G401 (cell line): ENCODE results near the gene ERC2. TPM values are rescaled to one million over a fixed set of nuclear protein-coding genes. Genes with fewer than 3 reads are reported as not detected.
A peak's percentile ranks its signal among the peaks of the same experiment; 100 is the strongest.

ENCODE experiments used
- DNase-seq: peaks from one replicate; pipeline ENCODE4 v3.0.0-alpha.2; 2015; ENCODE audit warnings: low spot score
- in situ Hi-C: cut with HindIII; loops from 2 replicates; pipeline ENCODE4 v1.10.0; 2016; ENCODE audit warnings: low sequenced_read_pairs, mixed read lengths
- total RNA-seq: library from RNA; depleted of rRNA; stranded (reverse); fragments of >200 nt; shearing (Covaris generic); gene quantifications from 2 replicates; pipeline ENCODE4 v1.2.3, GENCODE V29; 2014

ERC2 gene
- total RNA-seq, 1 experiment from 2014 or later = 3.8 TPM

DNA sequence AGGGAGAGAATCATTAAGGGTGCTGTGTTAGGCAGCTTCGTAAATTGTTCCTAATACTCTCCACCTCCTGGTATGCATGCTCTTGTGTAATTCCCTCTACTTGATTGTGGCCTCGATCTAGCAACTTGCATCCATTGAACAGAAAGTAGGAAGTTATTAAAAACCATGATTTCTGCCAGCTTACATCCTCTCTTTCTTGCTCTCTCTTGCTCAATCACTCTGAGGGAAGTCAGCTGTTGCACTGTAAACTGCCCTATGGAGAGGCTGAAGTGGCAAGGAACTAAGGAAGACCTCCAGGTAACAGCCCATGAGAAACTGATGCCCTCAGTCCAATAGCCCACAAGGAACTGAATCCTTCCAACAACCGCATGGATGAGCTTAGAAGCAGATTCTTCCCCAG is 92.6 kb downstream of the ERC2 start:
- in situ Hi-C loops = no loop called here

DNA sequence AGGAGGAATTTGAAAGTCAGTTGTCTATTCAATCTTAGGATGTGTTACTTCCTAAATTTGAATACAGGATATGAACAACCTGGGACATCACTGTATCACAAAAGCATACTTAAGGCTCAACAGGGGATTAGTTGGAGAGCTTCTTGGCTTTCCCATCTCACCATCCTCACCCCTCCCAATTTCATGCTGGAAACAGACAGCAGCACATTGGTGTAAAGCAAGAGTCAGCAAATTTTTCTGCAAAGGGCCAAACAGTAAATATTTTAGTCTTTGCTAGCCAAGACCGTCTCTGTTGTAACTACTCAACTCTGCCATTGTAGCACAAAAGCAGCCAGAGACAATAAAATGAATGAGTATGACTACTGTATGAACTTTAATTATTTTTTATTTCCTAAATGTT is 94.9 kb downstream of the ERC2 start:
- DNase-seq = no peak

More for the DNA sequence above, 92.6 kb downstream of the ERC2 start:
- DNase-seq = no peak

DNA sequence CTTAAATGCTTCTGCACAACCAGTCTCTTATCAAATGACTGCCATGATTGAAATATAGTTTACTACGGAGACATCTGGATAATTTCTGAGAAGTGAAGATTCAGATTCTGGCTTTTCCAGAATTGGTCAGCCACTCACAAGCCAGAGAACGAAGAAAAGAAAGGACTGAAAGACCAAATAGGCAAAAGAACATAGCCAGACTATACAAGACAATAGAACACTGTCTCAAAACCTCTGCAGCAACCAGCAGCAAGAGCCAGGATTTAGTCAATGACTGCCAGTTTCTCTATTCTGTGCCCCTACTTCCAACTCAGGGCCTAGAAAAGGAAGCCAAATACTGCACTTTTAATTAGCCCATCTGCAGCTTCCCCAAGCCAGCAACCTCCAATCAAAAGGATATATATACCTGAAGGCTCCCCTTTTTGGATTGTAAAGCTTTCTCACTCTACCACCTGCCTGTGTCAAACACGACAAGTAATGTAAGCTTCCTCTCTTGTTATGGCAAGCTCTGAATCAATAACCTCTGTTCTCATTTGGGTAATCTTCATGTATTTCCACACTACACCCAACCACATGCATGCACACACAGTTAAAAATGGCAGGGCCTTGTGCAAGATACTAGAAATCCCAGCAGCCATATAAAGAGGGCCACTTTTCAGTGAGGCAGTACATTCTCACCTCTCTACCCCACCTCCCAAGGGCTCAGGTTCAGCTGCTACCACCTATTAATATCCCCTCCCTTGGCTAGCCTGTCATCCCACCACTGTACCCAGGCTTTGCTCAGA is 97.1 kb downstream of the ERC2 start:
- in situ Hi-C loops = no loop called here
- no peak for DNase-seq

More for the DNA sequence above, 94.9 kb downstream of the ERC2 start:
- in situ Hi-C loops = no loop called here

DNA sequence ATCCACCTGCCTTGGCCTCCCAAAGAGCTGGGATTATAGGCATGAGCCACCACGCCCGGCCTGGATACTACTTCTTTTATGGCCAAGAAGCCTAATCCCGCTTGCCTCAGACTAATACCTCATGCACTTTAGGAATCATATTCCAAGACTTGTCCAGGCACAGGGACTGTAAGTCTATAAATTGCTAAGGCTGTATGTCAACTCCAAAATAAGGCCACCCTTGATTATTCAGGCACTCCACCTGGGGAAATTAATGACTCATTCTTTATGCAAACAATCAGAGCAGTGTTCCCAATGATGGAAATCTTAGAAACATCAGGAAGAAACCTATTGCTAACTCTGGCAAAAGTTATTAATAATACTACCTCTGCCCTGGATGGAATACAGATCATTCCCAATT is 98.4 kb downstream of the ERC2 start:
- in situ Hi-C loops = no loop called here
- no peak for DNase-seq

DNA sequence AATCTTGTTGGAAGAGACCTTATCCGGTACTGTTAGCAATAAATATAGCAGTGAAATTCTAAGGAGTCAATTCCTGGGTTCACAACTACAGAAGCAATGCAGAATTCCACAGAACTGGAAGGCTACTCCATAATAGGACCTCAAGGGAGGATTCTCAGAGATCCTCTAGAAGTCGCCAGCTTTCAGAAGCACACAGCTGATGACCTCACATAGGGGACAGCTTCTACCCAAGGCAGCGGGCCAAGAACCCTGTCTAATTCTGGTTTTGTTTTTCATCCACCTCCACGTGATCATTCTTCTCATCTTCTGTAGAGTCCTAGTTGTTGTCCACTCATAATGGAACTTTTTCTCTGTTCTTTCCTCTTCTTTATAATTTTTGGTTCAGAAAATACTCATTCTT is 99.4 kb downstream of the ERC2 start:
- in situ Hi-C loops = no loop called here
- DNase-seq = peak; percentile 36

DNA sequence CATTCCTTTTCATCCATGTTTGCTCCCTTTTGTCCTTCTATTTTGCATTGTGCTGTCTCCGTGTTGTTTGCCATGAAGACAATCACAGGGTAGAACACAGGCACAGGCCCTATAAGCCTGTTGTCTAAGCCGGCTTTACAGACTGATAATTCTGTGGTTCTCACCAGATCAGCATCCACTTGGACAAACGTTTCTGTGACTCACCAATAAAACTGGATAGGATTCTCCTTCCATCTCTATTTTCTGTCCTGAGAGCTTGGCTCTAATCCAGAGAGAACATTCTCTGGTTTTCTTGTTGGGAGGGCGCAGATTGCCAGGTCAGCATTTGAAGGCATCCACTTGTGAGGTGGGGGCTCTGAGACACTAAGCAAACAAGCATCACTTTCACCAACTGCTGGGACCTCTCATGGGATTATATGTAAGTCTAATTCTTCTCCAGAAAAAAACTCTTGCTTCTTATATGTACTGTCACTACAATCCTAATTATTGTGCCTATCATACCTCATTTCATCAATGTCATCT is 101.6 kb downstream of the ERC2 start:
- in situ Hi-C loops = no loop called here
- peak; percentile 51 for DNase-seq

DNA sequence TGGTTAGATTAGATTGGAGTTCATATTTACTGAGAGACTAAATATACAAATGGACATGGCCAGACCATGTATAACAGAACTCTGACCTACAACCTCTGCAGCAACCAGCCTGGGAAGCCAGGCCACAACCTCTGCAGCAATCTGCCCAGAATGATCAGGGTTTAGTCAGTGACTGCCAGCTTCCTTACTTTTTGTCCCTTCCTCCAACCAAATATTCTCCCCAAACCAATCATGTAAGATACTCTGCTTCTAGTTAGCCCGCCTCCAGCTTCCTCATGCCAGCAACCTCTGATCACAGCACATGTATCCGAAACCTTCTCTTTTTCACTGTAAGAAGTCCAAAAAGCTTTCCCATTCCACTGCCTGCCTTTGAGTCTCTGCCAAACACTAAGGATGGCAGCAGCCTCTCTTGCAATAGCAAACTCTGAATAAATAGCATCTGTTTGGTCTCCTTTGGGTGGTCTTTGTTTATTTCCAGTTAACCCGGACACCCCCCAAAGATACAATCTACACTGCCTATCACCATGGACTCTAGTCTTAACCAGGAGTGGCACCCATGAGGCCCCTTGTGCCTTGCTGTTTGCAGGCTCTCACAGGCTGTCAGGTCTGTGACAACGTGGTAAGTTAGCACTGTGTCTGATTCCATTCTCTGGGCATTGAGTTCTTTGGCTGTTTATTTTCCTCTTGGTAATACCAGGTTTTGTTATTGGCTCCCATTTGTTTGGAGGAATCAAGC is 102.2 kb downstream of the ERC2 start:
- DNase-seq = peak; percentile 65
- in situ Hi-C loops = no loop called here

DNA sequence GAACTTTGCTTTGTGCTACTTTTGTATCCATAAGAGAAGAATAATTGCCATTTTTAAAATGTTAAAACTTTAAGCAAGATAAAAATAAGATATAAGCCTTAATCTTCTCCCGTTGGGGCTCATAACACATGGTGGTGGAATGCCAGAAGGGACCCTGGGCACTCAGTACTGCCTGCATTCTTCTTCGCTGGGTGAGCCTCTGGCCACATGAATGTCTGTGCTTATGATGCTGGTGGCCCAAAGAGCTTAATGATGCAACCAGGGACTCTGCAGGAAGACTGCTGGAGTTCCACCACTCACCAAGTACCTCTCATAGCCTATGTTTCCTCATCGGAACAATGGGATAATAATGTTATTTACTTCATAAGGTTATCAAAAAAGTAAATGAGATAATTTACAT is 103.6 kb downstream of the ERC2 start:
- in situ Hi-C loops = no loop called here
- no peak for DNase-seq

DNA sequence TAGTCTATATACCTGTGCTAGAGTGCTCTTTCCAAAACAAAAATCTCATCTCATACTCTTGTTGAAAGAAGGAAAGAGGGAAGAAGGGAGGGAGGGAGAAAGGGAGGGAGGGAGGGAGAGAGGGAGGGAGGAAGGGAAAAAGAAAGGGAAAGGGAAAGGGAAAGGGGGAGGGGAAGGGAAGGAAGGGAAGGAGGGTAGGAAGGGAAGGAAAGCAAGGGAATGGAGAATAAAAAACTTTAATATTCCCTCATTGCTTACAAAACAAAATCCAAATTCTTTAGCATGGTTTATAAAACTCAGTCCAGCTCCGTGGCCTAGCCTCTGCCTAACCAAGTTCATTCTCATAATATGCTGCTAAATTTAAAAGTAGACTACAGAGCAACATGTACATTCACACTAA is 104.5 kb downstream of the ERC2 start:
- DNase-seq = no peak
- in situ Hi-C loops = no loop called here

DNA sequence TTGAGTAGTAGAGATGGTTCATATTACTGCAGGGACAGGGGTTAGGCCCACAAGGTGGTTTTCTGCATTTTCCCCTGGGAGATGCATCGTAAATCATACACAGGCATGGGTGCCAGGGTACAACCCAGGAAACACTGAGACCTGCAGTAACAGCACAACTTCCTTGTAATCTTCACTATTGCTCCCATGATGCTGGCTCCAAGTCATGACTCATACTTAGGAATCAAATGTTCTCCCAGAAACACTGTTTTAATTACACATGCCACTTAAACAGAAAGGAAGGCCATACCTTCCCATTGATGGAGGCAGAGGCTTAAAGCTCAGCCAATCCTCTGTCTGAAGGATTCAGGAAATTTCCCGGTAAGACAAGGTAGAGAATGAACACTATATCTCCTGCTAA is 106.5 kb downstream of the ERC2 start:
- in situ Hi-C loops = no loop called here
- DNase-seq = no peak

DNA sequence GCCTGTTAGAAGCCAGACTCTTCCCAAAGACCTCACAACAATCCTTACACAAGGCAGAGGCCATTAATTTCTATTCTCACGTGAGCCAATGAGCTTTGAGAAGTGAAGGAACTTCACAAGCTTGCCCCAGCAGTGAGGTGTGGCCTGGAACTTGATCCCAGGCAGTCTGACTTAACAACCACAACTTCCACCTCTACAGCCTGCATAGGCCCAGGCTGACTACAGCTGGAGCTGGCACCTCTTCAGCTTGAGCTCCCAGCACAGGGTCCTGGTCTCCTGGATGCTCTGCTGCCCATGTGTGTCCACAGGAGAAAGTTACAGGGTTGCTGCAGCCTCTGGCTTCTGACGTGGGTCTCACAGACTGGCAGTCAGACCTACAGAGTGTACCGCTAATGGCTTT is 111.0 kb downstream of the ERC2 start:
- in situ Hi-C loops = no loop called here
- no peak for DNase-seq

DNA sequence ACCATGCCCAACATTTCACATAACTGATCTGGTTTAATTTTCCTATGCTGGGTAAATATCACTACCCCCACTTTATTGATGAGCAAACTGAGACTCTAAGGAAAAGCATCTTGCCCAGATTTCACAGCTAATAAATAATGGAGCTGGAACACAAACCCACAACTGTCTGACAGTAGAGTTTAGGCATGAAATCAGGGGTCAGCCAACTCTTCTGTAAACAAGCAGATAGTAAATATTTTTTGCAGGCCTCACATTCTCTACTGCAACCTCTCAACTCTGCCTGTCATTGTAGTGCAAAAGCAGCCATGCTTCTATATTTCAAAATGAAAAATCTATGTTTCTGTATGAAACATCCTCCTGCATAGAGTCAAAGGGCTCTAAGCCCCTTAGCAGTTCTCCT is 111.5 kb downstream of the ERC2 start:
- in situ Hi-C loops = no loop called here
- no peak for DNase-seq

DNA sequence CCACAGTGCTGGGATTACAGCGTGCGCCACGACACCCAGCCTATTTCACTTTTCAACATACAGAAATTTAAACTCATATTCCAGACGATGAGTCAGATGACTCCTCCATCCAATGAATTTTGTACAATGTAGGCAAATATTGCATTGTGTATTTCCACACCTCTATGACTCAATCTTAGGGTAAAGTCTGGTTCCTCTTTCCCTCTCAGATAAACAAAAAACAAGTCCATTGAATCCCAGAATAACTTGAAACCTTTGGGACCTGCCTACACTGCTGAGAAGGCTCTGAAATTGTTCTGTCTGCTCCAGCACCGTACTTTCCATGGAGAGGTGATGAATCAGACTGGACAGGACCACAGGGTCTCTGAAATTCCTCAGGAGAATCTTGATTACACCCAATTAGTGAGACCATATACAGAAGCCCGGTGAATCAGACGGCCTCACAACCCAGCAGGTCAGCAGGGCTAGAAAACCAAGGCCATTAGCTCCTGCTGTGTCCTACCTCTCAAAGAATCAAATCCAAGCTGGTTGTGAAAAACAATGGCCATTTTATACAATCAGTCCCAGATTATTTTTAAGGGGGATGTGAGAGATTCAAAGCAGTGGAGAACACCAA is 112.6 kb downstream of the ERC2 start:
- in situ Hi-C loops = no loop called here
- DNase-seq = no peak

DNA sequence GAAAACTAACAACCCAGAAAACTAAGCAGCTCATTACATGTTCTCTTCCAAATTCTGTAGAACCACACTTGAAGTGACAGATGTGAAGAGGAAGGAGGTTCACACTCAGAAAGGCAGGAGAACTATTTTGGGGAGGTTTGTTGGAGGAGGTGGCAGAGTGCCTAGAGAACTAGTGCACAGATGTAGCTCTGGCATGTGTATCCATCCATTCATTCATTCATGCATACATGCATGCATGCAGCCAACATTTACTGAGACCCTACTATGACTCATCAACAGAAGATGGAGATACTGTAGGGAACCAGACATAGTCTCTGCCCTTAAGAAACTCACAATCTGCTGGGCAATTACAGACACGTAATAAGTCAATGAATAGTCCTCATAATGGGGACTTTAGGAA is 116.7 kb downstream of the ERC2 start:
- no peak for DNase-seq
- in situ Hi-C loops = no loop called here

DNA sequence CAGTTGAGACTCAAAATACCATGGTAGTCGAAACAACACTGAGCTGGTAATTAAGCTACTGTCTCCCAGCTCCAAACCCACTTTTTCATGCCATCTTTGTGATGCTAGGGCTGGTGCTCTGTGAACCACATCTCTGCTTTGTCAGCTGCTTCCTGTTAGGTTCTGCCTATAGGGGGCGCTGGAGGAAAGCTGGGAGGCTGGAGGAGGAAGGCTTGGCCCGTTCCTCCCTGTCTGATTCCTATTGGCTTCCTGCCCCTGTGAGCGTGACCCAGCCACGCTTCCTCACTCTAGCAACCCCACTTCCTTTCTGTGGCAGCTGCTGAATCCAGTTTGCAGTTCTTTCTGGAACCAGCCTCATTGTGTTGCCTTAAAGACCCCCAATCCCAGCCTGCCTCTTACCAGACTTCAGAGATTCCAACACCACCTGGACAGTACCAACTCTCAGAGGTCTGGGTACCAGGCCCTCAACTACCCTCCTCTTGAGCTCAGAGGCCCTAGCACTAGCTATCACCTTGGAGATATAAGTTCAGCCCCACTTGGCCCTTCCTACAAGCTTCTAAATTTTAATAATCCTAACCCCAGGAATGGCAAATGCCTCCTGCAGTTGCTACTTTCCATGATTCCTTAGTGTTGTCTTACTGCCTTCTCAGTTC is 120.9 kb downstream of the ERC2 start:
- in situ Hi-C loops = no loop called here
- no peak for DNase-seq

DNA sequence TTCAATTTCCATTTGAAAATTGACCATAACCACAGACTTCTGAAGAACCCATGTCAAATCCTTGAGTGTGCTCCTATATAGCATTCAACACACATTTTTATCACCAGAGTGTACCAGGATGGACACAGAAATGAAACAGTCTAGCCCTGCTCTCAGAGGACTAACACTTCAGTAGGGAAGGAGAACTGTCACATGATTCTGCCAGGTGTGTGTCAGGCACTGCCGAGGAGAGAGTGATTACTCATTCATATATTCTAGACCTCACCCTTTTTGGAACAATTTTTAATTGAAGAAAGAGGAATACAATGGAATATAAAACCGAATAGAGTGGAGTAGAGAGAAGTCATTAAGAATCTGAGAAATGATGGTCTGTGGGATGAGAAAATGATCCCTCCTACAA is 125.8 kb downstream of the ERC2 start:
- DNase-seq = no peak
- in situ Hi-C loops = no loop called here

DNA sequence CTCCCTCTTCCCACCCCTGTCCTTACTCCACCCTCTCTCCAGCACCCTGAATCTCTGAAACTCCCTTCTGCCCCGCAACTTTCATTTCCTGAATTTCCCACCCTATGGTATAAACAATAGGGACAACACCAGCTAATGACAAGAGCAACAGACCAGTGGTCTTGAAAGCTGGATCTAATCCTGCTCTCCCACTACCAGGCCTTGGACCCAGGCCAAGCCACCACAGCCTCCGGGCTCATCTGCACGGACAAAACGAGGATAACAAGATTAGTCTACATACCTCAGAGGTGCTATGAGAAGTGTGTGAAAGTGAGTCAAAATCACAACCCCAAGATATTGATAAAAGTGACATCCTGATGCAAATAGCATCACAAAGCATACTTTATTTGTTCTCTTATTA is 128.6 kb downstream of the ERC2 start:
- in situ Hi-C loops = no loop called here
- no peak for DNase-seq

DNA sequence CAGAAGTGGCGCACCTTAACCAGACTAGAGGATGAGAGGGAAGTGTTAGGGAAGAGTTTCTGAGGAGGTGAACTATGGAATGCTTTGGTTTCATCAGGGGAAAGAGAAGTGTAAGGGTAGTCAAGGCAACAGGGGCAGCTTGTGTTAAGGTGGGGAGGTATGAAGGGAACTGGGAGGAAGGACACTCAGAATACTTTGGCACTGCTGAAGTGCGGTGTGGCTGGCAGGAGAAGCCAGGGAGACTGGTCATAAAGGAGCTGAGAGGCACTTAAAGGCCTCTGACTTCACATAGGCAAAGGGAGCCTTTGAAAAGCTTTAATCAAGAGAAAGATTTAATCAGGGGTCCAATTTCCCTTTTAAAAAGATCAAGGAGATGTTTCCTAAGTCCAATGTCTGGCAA is 129.0 kb downstream of the ERC2 start:
- in situ Hi-C loops = no loop called here
- DNase-seq = no peak

DNA sequence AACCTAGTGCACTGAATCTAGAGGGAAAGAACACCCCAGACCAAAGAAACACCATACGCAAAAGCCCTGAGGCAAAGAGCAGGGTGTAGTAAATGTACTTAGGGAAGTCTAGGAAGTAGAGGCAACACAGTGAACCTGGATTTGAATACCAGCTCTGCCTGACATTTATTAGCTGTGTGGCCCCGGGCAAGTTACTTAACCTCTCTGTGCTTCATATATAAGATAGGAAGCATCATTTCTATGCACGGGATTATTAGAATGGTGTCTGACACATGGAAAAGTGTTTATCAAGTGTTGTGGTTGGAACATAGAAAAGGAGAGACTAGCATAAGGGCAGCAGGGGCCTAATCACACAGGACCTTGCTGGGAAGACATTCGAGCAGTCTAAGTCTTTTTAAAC is 132.2 kb downstream of the ERC2 start:
- in situ Hi-C loops = no loop called here
- no peak for DNase-seq

DNA sequence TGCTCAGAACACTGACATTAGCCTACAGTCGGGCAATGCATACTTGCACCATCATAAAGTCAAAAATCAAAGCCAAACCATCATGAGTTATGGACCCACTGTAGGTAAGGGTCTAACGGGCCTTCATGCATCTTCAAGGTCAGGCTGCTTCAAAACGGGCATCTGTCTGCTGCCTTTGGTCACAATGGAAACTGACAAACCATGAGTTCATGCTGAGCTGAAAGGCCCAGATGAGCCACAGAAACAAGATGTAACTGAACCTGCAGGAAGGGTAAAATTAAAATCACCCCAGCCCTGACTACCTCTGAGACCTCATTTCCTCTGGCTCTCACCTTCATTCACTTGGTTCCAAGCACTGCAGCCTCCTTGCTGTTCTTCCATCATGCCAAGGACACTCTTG is 143.8 kb downstream of the ERC2 start:
- in situ Hi-C loops = no loop called here
- no peak for DNase-seq
